ENCODE data around the gene PRKAA1.
A peak's percentile ranks its signal among the peaks of the same experiment; 100 is the strongest.
"Not testable (repeated sequence)": the region's sequence is repeated elsewhere in the genome, so short reads cannot be mapped to it uniquely, and the experiment has no call there.

Gene PRKAA1

DNA sequence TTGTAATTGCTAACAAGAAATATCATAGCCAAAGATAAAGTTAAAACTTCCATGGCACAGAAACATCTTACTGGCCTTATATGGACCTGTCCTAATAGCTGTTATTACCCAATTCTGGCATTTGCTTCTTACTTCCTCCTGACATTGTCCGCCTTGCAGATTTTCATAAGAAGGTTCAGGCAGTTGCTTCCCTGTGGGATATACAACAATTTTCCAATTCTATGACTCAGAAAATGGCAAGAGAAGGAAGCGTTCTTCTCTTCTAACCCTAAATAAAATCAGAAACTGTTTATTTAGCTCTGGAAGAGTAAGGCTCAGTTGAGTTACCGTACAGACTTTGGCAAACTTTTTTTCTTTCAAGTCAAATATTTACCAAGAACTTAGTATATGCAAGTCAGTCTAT, 1.7 kb downstream of the PRKAA1 start:
- ChIA-PET CTCF (interaction anchor here (1.3 kb wide), 1 partner anchor 36 kb away, joined by 7 read pairs; no protein-coding TSS in a partner anchor), POLR2A (no interaction called here)
- TF ChIP-seq ZNF777 (tag by site-specific recombination; IDR thresholded peaks at IDR 0.05; ENCODE audit: borderline replicate concordance) (no peak), ZNF660 (tag by site-specific recombination; IDR thresholded peaks at IDR 0.05) (no peak), ZNF544 (tag by site-specific recombination; IDR thresholded peaks at IDR 0.05) (no peak), ZBTB17 (tag by site-specific recombination; IDR thresholded peaks at IDR 0.05) (no peak), SETDB1 (IDR thresholded peaks at IDR 0.05; ENCODE audit: insufficient read length, low read length) (no peak), ZEB2 (tag by site-specific recombination; IDR thresholded peaks at IDR 0.05) (no peak), ZNF2 (tag by site-specific recombination; IDR thresholded peaks at IDR 0.05) (no peak)
- Histone ChIP-seq H3K27ac (ENCODE audit: extremely low read depth, low read depth, low read length) (no peak overlapping the region), H3K36me3 (ENCODE audit: control insufficient read depth in 2 of 2, insufficient read depth in 1 of 2, low read length in 2 of 2) (peaks cover 0 to 3% of the 10 kb centered on the region in 2 experiments; a peak in 1 of 3 replicates), H3K4me3 (ENCODE audit: low read depth, low read length) (peak overlapping the region; percentile 76), H3K4me1 (ENCODE audit: control insufficient read depth, insufficient read depth, low read length) (peaks cover 25% of the 10 kb centered on the region), H3K9me3 (ENCODE audit: control insufficient read depth, insufficient read depth, low read depth, low read length) (no peaks in the 10 kb centered on the region)

DNA sequence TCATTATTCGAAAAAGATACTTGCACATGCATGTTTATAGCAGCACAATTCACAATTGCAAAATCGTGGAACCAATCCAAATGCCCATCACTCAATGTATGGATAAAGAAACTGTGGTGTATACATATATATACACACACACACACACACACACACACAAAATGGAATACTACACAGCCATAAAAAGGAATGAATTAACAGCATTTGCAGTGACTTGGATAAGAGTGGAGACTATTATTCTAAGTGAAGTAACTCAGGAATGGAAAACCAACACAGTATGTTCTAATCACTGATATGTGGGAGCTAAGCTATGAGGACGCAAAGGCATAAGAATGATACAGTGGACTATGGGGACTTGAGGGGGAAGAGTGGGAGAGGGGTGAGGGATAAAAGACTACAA, 3.3 kb downstream of the PRKAA1 start:
- CTCF ChIA-PET, result interaction anchor here (0.6 kb wide), 1 partner anchor 106 kb away, joined by 3 read pairs; no protein-coding TSS in a partner anchor
- peak; percentile 99 for TF ChIP-seq ZNF146 (tag by site-specific recombination; IDR thresholded peaks at IDR 0.05)
- TF ChIP-seq, protein P1, sequence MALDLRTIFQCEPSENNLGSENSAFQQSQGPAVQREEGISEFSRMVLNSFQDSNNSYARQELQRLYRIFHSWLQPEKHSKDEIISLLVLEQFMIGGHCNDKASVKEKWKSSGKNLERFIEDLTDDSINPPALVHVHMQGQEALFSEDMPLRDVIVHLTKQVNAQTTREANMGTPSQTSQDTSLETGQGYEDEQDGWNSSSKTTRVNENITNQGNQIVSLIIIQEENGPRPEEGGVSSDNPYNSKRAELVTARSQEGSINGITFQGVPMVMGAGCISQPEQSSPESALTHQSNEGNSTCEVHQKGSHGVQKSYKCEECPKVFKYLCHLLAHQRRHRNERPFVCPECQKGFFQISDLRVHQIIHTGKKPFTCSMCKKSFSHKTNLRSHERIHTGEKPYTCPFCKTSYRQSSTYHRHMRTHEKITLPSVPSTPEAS (tag by site-specific recombination; IDR thresholded peaks at IDR 0.05), result peak; percentile 88
- TF ChIP-seq, protein P2, sequence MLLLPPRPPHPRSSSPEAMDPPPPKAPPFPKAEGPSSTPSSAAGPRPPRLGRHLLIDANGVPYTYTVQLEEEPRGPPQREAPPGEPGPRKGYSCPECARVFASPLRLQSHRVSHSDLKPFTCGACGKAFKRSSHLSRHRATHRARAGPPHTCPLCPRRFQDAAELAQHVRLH (tag by site-specific recombination; IDR thresholded peaks at IDR 0.05), result peak; percentile 74
- H3K27ac ChIP-seq (ENCODE audit: extremely low read depth, low read depth, low read length); H3K4me3 ChIP-seq (ENCODE audit: low read depth, low read length); H3K9me3 ChIP-seq (ENCODE audit: control insufficient read depth, insufficient read depth, low read depth, low read length); POLR2A ChIA-PET; H3K36me3 ChIP-seq (ENCODE audit: control insufficient read depth in 2 of 2, insufficient read depth in 1 of 2, low read length in 2 of 2): not testable (repeated sequence)
- H3K4me1 ChIP-seq (ENCODE audit: control insufficient read depth, insufficient read depth, low read length), result peaks cover 28% of the 10 kb centered on the region

DNA sequence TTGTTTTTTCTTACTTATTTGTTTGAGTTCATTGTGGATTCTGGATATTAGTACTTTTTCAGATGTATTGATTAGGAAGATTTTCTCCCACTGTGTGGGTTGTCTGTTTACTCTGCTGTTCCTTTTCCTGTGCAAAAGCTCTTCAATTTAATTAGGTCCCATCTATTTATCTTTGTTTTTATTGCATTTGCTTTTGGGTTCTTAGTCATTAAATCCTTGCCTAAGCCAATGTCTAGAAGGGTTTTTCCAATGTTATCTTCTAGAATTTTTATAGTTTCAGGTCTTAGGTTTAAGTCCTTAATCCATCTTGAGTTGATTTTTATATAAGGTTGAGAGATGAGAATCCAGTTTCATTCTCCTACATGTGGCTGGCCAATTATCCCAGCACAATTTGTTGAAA, 3.8 kb downstream of the PRKAA1 start:
- H3K27ac ChIP-seq (ENCODE audit: extremely low read depth, low read depth, low read length); H3K4me3 ChIP-seq (ENCODE audit: low read depth, low read length); H3K9me3 ChIP-seq (ENCODE audit: control insufficient read depth, insufficient read depth, low read depth, low read length); H3K36me3 ChIP-seq (ENCODE audit: control insufficient read depth in 2 of 2, insufficient read depth in 1 of 2, low read length in 2 of 2); POLR2A ChIA-PET: not testable (repeated sequence)
- H3K4me1 ChIP-seq (ENCODE audit: control insufficient read depth, insufficient read depth, low read length), result peaks cover 25% of the 10 kb centered on the region
- TF ChIP-seq, protein P3, sequence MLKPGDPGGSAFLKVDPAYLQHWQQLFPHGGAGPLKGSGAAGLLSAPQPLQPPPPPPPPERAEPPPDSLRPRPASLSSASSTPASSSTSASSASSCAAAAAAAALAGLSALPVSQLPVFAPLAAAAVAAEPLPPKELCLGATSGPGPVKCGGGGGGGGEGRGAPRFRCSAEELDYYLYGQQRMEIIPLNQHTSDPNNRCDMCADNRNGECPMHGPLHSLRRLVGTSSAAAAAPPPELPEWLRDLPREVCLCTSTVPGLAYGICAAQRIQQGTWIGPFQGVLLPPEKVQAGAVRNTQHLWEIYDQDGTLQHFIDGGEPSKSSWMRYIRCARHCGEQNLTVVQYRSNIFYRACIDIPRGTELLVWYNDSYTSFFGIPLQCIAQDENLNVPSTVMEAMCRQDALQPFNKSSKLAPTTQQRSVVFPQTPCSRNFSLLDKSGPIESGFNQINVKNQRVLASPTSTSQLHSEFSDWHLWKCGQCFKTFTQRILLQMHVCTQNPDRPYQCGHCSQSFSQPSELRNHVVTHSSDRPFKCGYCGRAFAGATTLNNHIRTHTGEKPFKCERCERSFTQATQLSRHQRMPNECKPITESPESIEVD (tag by site-specific recombination; IDR thresholded peaks at IDR 0.05), result peak; percentile 90
- TF ChIP-seq ZNF341 (tag by site-specific recombination; IDR thresholded peaks at IDR 0.05; ENCODE audit: low read depth), result peak; percentile 75
- TF ChIP-seq OSR2 (tag by site-specific recombination; IDR thresholded peaks at IDR 0.05), result peak; percentile 42; the same call in 1 of the 2 replicates
- TF ChIP-seq FEZF1 (tag by site-specific recombination; IDR thresholded peaks at IDR 0.05), result peak; percentile 87
- TF ChIP-seq GLIS1 (tag by site-specific recombination; IDR thresholded peaks at IDR 0.05), result peak; percentile 38
- TF ChIP-seq, protein P2 (tag by site-specific recombination; IDR thresholded peaks at IDR 0.05), result peak; percentile 50; the same call in 1 of the 2 replicates
- TF ChIP-seq OVOL3 (tag by site-specific recombination; IDR thresholded peaks at IDR 0.05), result 0 out of 2 replicates have a peak, but pooled peaks have one; percentile 47
- peak; percentile 75 for TF ChIP-seq ZXDB (tag by site-specific recombination; IDR thresholded peaks at IDR 0.05)
- peak; percentile 90 for TF ChIP-seq ZNF843 (tag by site-specific recombination; IDR thresholded peaks at IDR 0.05)
- 0 out of 2 replicates have a peak, but pooled peaks have one; percentile 12 for TF ChIP-seq SCRT1 (tag by site-specific recombination; IDR thresholded peaks at IDR 0.05; ENCODE audit: borderline replicate concordance)
- TF ChIP-seq, protein P4, sequence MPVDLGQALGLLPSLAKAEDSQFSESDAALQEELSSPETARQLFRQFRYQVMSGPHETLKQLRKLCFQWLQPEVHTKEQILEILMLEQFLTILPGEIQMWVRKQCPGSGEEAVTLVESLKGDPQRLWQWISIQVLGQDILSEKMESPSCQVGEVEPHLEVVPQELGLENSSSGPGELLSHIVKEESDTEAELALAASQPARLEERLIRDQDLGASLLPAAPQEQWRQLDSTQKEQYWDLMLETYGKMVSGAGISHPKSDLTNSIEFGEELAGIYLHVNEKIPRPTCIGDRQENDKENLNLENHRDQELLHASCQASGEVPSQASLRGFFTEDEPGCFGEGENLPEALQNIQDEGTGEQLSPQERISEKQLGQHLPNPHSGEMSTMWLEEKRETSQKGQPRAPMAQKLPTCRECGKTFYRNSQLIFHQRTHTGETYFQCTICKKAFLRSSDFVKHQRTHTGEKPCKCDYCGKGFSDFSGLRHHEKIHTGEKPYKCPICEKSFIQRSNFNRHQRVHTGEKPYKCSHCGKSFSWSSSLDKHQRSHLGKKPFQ (tag by site-specific recombination; IDR thresholded peaks at IDR 0.05), result peak; percentile 67
- CTCF ChIA-PET, result interaction anchor here (0.6 kb wide), 1 partner anchor 105 kb away, joined by 3 read pairs; no protein-coding TSS in a partner anchor

Measured in HEK293 (cell line).